NCI-H524 (cell line): Measurements from ENCODE around the gene NPSR1.
A peak's percentile ranks its signal among the peaks of the same experiment; 100 is the strongest.
"Not testable (repeated sequence)": the region's sequence is repeated elsewhere in the genome, so short reads cannot be mapped to it uniquely, and the experiment has no call there.

Source experiments
- DNase-seq, 2 experiments: peaks; one replicate each; lab custom pipeline; 2025; lab: John Stamatoyannopoulos, UW

Gene NPSR1

DNA sequence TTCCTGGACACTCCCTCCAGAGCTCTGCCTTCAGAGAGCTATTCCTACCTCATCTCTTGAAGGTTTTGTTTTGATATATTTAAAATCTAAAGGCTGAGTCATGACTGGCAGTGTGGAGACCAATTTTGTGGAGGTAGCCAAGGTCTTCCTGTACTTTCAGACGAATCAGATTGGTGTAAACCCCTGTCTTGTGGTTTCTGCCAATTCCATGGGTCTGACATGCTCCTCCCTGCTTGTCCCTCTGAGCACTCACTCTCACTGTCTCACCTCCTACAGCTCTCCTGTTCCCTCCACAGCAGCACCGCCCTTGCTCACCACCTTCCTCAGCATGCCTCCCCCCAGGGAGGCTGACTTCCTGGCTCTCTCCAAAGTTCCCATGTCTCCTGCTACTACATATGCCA lies 179.8 kb downstream of the NPSR1 start:
- peak; percentile 48 to 73 for DNase-seq

DNA sequence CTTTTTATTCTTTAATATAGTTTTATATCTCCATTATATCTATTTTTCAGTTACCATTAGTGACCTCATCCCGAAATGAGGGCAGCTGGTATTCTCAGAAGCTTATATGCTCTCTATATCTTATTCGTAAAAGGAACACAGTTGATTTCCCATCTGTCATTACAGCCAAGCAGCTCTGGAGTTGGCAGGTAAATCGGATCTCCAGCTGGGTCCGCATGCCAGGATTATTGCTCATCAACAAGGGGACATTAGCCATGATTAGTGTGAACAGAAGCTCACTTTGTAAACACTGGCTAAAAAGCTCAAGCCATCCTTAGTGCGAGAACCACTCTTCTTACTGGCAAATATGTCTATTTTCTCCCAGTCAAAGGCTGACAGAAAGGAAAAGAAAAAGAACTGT lies 180.3 kb downstream of the NPSR1 start:
- peak; percentile 86 to 94 for DNase-seq

DNA sequence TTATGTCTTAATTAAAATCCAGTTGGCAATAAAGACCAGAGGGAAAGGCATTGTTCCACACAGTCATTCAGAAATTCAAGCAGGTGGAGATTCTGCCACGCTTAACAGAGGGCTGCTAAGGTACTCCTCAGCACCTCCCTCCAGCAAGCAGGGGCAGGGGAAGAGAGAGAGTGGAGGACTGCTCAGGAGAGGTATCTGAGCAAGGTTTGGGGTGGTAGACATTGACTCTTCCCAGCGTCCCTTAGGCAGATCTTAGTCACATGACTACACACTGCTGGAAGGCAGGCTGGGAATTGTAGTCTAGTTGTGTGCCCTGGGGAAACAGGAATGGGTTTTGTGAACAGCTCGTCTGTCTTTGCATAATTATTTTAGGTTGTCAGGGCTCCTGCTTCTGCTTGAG lies 181.6 kb downstream of the NPSR1 start:
- DNase-seq = no peak

DNA sequence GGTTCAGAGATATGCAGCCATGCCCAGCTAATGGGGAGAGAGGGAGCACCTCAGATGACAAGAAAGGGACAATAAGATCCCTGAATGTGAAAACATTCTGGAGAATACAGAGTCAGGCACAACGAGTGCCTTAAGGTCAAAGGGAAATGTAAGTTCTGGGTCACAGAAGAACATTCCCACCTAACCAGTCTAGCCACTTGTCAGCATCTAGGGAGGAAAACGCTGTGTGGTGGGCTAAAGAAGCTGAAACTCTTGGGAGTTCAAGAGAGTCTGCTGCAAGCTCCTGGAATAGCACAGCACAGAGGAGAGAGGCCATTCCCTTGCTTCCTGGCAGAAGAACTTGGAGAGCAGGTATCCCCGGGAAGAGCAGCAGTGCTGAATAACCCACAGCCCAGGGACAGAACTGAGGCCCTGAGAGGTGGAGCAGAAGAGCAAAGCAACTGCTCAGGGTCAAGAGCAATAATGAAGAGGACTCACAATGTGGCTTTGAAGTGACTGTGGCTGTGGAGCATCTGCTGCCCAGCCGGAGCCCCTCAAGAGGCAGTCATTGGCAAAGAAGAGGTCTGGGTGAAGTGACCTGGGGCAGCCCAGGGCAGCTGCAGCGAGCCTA lies 182.3 kb downstream of the NPSR1 start:
- peak in 1 of 2 experiments; percentile 25 for DNase-seq

DNA sequence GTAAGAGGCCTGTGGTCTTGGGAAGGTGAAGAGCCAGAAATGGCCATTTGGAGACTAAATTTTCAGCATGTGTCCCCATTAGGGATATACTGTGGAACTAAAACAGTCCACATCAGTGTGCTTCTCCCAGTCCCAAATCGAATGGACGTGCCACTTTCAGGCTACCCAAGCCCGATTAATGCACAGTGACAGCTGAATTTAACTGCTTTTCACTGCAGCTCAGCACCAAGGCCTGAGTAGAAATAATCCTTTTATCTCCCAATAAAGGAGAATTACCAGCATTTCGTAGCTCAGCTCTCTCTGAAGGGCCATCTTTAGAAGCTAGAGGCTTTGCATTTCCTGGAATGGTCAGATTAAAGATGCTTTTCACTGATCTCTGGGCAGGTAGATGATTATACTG lies 183.3 kb downstream of the NPSR1 start:
- peak; percentile 27 to 71 for DNase-seq

DNA sequence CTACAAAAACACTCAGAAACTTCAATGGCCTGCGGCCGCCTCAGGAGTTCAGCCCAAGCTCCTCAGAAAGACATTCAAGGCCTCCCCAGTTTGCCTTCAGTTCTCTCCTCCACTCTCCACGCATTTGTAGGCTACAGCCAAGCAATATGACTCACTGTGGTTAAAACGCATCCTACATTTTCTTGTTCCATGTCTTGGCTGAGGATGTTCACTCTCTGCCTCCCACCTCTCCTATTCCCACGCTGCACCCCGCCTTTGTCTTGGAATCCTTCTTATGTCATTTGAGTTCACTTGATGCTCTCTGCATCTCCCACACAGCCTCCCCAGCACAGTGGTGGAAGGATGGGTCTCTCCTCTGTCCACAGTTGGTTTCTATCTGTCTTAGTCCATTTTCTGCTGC lies 184.8 kb downstream of the NPSR1 start:
- no peak for DNase-seq

DNA sequence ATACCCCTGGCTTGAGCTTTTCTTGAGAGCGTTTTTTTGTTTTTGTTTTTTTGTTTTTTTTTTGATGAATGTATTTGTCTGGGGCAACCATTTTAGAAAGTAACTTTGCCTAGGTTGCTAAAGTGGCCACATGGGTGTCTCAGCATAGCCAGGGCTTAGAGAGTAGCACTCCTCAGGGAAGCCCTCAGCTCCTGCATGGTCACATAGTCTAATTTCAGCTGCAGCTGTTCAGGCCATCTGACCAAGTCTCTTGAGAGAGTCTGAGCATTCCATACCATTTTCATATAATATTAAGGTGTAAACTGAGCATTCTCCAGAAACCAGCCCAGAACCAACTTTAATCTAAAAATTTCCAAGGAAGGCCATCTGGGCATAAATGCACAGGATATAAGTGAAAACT lies 186.4 kb downstream of the NPSR1 start:
- peak; percentile 50 to 76 for DNase-seq

DNA sequence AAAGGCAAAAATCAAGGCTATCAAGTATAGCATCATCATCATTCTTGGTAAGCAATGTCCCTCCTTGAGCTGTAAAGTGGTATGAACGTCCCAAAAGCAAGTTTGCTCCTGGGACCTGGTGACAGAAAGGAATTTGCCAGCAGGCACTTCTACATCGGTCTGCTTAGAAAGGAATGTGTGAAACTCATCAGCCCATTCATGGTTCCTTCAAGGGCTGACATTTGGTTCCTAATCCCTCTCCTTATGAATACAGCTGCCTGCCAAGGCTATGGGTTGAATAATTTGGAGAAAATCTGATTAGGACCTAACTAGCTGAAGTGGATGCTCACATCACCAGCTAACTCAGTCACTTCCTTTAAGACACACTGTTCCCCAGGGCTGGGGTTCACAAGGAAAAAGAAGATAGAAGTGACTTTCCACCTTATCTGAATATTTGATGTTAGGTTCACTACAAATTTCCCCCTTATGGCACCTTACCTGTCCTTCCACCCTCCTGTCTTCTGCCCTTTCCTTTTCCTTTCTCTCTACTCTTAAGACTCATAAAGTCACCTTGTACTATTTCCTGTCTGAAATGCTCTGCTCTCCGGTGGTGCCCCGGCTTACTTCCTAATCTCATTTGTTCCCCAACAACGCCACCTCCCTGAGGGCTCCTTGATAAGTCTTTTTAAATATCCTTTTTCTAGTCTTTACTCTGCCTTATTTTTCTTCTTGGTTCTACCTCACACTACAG lies 187.1 kb downstream of the NPSR1 start:
- DNase-seq = peak; percentile 71 to 91

DNA sequence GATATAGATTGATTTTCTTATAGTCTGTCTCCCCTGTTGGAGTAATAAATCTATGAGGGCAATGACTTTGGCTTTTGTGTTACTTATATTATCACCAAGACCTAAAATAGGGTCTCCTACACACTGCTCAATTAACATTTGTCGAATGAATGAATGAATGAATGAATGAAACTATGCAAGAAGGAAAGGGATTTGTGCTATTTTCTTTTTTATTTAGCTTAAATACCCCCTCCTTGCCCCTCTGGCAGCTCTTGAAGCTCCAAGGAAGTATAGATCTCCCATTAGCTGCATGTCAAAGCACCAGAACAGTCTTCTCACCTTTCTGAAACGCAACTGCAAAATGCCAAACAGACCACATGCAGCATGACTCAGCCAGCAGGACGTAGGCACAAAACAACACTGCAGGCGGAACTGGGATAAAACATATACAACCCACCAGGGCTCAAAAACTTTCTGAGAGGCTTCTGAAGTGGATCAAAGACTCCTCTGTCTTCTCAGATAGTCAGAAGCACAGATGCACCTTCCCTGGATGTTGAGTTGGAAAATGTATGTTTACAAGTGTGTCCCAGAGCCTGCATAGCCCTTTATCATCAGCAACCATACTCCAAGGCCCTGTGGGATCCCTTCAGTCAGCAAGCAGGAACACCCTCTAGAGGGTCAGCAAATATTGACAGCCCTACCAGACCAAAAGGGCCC lies 187.8 kb downstream of the NPSR1 start:
- peak in 1 of 2 experiments; percentile 9 for DNase-seq

DNA sequence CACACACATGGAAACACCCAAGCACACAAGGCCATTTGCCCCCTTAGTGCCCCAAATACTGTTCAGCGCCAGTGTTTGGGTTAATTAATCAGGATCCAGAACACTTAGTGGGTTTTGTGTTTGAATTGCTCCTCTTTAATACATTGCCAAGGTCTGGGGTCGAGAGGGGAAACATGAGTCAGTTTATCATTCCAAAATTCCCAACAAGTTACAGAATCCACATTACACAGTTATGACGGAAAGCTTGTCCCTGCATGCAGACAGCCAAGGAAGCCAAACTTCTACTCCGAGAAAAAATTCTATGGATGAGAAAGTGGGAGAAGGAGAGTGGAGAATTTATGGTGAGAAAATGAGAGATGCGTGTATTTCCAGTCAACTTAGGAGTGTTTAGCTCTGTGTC lies 189.0 kb downstream of the NPSR1 start:
- no peak for DNase-seq

DNA sequence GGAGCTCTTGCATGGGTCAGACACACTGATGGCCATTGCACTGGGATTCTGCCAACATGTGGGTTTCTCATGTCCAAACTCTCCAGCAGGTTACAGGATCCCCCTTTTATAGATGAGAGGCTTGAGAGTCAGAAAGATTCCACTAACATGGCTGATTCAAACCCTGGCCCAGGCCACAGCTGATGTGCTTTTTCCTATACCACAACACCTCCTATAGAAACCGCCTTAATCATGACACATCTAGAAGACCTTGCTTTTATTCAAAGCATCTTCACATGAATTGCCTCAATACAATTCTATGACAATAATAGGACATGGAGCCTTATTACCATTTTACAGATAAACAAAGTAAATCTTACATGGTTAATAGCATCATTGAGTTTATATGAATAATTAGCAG lies 190.7 kb downstream of the NPSR1 start:
- no peak for DNase-seq

DNA sequence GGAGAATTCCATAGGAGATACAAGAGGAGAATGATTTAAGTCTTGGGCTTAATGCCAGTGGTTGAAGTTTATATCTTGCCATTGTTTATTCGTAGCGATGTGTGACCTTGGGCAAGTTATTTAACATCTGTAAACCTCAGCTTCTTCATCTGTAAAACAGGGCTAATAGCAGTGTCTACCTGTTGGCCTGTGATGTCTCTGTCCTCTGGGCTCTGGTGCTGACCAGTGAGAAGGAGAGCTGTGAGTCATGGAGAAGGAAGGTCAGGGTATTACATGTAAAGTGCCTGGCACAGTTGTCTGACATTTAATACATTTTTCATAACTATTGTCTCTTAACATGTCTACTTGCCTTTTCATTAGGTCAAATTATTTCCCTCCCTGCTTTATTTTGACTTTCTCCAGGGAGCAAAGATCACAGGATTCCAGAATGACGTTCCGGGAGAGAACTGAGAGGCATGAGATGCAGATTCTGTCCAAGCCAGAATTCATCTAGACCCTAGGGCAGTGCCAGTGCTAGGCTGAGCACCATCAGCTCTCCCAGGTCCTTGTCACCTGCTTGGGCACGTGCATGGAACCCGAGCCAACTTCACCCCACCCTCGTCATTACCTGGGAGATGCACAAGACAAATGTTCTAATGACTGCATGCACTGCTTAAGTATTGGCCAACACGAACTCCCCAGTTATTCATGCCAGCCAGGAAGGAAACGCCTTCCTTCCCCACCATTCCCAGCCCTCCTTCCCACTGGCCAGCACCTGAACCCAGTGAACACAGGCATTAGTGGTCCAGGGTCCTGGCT lies 191.3 kb downstream of the NPSR1 start:
- no peak for DNase-seq

DNA sequence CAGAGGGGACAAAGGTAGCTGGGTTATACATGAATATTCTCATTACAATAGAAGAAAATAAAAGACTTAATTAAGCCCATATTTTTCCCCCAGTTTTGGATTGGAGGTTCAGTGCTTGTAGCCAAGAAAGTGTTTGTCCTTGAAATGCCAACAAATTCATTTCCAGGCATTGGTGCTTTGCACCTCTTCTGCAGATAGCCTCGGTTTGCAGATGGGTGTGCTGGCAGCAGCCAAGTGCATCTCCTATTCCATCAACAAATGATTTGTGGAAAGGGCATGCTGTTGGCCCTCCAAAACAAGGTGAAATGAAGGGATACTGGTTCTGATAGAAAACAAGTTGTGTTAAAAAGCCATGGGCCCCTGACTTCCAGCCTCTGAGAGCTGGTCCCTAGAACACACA lies 192.0 kb downstream of the NPSR1 start:
- DNase-seq = no peak

DNA sequence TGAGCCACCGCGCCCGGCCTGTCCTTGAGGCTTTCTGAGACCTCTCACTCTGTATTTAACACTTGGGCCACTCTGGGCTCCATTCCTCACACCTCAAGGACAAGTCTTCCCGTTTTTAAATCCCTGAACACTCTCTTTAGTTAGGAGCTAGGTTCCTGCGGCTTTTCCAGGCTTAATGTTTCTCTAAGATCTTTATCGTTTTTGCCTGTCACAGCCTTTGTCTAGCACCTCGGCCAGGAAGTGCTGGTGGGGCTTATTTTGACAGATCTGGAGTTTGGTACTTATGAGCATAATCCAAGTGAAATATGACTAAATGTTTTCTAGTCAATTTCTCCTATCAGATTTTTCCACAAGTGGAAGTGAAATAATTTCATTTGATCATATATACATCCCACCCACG lies 192.7 kb downstream of the NPSR1 start:
- no peak for DNase-seq

DNA sequence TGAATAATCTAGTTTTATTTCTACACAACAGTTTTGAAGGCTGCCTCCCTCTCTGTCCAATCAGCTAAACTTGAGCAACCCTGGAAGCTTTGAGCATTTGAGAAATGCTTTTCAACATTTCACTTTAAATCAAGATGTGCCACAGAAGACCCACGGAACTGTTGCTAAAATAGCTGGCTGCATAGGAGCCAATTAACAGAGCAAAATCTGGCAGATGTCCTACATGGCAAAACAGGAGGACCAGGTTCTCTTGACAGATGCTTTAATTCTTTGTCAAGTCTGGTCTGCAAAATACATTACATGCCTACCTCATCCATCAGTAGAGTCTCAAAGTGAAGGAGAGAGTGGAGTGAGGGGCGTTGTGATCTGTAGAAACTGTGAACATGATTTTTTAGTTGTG lies 193.4 kb downstream of the NPSR1 start:
- peak; percentile 62 to 86 for DNase-seq

DNA sequence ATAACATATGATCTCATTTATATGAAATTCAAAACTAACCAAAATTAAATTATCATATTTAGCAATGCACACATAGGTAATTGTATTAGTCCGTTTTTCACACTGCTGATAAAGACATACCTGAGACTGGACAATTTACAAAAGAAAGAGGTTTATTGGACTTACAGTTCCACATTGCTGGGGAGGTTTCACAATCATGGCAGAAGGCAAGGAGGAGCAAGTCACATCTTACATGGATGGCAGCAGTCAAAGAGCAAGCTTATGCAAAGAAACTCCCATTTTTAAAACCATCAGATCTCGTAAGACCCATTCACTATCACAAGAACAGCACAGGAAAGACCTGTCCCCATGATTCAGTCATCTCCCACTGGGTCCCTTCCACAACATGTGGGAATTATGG lies 200.4 kb downstream of the NPSR1 start:
- not testable (repeated sequence) for DNase-seq

DNA sequence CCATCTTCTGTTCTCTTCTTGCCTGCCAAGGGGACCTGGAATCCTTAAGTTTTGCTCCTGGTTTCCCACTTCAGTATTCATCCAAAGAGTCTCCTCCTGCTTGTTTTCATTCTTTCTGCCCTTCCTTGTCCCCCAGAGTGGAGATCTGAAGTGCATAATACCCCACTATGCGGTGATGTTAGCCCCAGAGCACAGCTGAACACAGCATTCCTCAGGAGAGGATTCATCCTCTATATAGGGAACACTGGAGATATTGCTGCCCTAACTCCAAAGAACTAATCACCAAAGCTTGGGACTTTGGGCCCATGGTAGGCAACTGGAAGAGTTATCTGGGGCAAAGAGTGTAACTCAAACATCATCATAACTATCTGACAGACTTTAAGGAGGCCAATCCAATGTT lies 201.3 kb downstream of the NPSR1 start:
- DNase-seq = not testable (repeated sequence)

DNA sequence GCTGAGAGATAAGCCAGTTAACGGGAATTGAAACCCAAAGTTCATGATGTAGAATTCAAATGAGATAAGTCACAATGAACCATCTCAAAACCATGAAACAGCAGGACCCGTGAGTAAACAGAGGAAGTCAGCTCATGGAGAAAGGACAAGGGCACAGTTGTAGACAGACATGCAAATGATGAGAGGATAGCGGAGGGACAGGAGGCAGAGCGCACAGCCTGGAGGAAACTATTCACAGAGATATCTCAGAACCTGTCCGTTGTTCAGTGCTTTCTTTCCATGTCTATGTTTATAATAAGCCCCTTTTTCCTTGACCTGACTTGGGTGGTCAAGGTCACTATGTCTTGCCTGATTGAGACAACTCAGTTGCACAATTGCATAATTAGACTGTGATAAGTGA lies 208.2 kb downstream of the NPSR1 start:
- not testable (repeated sequence) for DNase-seq

DNA sequence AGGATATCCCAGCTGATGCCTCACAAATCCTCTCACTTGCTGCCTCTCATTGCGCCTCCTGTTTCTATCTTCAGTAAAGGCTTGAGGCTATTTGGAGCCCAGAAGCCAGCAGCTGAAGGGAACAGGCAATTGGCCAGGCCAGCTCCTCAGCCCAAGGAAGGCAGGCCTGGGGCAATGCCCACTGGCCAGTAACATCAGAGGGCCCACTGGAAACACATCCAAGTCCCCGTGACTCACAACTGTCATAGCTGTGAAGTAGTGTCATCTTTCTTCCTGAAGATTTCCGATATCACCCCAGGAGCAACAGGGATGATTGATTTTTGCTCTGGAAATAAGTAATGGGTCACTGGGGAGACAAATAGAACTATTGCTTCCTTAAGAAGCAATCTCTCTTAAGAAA lies 209.3 kb downstream of the NPSR1 start:
- DNase-seq = not testable (repeated sequence)

DNA sequence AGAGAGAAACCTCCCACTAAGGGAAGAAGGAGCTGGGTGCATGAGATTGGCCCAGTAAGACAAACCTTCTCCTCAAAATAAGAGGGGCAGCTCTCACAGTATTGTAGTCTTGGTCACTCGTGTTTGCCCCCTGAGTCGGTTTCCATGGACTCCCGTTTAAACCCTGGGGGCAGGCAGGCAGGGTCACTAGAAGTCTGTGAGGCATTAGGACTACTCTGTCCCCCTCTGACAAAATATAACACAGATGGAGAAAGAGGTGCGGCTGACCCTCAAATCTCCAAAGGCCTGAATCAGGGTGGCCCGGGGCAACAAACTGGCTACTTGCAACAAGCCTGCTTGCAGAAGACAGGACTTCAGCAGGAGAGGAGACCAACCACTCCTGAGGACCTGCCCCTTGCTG lies 210.6 kb downstream of the NPSR1 start:
- not testable (repeated sequence) for DNase-seq

DNA sequence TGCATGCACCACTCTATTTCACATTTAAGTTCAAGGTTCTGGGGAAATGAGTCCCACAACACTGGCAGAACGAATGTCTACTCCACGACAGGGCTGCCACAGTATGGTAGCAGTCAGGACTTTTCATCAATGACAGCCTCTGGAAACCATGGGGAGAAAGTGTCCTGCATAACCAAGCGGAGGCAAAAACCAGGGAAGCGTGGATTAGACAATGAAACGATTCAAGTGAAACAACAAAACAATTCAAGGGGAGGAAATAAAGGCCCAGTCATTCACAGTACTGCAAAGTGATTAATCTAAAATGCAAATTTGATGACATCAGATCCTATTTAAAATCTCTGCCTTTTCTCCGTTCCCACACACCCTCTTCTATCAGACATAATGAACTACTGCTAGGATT lies 211.0 kb downstream of the NPSR1 start:
- no peak for DNase-seq

DNA sequence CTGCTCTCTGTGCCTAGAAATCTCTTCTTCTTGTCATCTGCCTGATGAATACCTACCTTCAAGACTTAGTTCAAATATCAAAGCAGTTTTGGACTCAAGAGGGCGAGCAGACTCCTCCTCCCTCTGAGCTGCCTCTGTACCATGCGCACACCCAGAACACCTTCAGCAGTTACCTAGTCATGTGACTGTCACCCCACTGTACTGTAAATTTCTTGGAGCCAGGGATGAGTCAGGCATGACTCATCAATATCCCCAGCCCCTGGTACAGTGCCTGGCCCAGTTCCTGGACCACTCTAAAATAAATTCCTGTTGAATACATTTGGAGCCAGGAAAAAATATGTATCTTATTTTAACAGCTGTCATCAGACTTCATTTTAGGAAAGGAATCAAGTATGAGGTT lies 212.0 kb downstream of the NPSR1 start:
- DNase-seq = not testable (repeated sequence)
